ENCODE data around the gene RNF138. TPM values are rescaled to one million over a fixed set of nuclear protein-coding genes. Genes with fewer than 3 reads are reported as not detected.

RNF138 gene
- total and polyA plus RNA-seq, 2 experiments from 2014 or later = 58.0 to 89.6 TPM

DNA sequence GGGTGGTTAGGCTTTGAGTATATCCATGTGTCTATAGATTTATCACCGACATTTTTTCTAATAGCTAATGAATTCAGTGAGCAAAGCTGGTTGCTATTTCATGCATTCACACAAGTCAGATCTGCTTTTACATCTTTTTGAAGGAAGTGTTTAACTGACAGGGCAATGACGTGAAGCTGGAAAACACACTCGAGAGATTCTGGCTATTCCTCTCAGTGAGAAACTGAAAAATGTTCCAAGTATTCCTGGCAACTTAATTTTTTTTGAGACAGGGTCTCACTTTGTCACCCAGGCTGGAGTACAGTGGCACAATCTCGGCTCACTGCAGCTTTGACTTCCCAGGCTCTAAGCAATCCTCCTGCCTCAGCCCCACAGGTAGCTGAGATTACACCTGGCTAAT lies 21.2 kb downstream of the RNF138 start:
- DNase-seq (ENCODE audit: low spot score) = no peak
- no peak overlapping the region for H3K4me3 ChIP-seq
- Mint-ChIP-seq H3K9me3 (no peaks in the 10 kb centered on the region), H3K4me3 (no peak overlapping the region), H3K4me1 (no peaks in the 10 kb centered on the region), H3K36me3 (ENCODE audit: low read depth) (peaks cover 55% of the 10 kb centered on the region), H3K27me3 (ENCODE audit: insufficient read depth, low read depth, poor library complexity) (peaks cover 2% of the 10 kb centered on the region), H3K27ac (no peak overlapping the region)
- H3K4me1 ChIP-seq (ENCODE audit: insufficient read depth) = no peaks in the 10 kb centered on the region
- peaks cover 16% of the 10 kb centered on the region for H4K20me1 ChIP-seq (replicated peaks; ENCODE audit: insufficient read depth)
- no peaks in the 10 kb centered on the region for H3K9me2 ChIP-seq (ENCODE audit: insufficient read depth)
- peaks cover 91% of the 10 kb centered on the region for H3K79me2 ChIP-seq (replicated peaks; ENCODE audit: insufficient read depth)
- H3K27me3 ChIP-seq (ENCODE audit: insufficient read depth) = no peaks in the 10 kb centered on the region
- H3K4me2 ChIP-seq = no peak overlapping the region
- no peaks in the 10 kb centered on the region; the same call in 1 of the 2 replicates for H3K36me3 ChIP-seq (ENCODE audit: insufficient read depth)
- no peak overlapping the region for H2AFZ ChIP-seq
- no peak for ATAC-seq
- H3K27ac ChIP-seq (ENCODE audit: low read depth) = no peak overlapping the region
- H3F3A ChIP-seq (replicated peaks; ENCODE audit: low read depth) = no peaks in the 10 kb centered on the region; the same call in 1 of the 2 replicates
- no peak for TF ChIP-seq JUNB (IDR thresholded peaks at IDR 0.05; ENCODE audit: unreplicated experiment)
- TF ChIP-seq, protein P1, sequence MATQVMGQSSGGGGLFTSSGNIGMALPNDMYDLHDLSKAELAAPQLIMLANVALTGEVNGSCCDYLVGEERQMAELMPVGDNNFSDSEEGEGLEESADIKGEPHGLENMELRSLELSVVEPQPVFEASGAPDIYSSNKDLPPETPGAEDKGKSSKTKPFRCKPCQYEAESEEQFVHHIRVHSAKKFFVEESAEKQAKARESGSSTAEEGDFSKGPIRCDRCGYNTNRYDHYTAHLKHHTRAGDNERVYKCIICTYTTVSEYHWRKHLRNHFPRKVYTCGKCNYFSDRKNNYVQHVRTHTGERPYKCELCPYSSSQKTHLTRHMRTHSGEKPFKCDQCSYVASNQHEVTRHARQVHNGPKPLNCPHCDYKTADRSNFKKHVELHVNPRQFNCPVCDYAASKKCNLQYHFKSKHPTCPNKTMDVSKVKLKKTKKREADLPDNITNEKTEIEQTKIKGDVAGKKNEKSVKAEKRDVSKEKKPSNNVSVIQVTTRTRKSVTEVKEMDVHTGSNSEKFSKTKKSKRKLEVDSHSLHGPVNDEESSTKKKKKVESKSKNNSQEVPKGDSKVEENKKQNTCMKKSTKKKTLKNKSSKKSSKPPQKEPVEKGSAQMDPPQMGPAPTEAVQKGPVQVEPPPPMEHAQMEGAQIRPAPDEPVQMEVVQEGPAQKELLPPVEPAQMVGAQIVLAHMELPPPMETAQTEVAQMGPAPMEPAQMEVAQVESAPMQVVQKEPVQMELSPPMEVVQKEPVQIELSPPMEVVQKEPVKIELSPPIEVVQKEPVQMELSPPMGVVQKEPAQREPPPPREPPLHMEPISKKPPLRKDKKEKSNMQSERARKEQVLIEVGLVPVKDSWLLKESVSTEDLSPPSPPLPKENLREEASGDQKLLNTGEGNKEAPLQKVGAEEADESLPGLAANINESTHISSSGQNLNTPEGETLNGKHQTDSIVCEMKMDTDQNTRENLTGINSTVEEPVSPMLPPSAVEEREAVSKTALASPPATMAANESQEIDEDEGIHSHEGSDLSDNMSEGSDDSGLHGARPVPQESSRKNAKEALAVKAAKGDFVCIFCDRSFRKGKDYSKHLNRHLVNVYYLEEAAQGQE (IDR thresholded peaks at IDR 0.05; ENCODE audit: unreplicated experiment) = no peak
- TF ChIP-seq STAT1 (IDR thresholded peaks at IDR 0.05; ENCODE audit: unreplicated experiment) = no peak
- TF ChIP-seq ZNF331 (CRISPR knock-in tag; IDR thresholded peaks at IDR 0.05; ENCODE audit: low read depth) = no peak
- TF ChIP-seq, protein P2, sequence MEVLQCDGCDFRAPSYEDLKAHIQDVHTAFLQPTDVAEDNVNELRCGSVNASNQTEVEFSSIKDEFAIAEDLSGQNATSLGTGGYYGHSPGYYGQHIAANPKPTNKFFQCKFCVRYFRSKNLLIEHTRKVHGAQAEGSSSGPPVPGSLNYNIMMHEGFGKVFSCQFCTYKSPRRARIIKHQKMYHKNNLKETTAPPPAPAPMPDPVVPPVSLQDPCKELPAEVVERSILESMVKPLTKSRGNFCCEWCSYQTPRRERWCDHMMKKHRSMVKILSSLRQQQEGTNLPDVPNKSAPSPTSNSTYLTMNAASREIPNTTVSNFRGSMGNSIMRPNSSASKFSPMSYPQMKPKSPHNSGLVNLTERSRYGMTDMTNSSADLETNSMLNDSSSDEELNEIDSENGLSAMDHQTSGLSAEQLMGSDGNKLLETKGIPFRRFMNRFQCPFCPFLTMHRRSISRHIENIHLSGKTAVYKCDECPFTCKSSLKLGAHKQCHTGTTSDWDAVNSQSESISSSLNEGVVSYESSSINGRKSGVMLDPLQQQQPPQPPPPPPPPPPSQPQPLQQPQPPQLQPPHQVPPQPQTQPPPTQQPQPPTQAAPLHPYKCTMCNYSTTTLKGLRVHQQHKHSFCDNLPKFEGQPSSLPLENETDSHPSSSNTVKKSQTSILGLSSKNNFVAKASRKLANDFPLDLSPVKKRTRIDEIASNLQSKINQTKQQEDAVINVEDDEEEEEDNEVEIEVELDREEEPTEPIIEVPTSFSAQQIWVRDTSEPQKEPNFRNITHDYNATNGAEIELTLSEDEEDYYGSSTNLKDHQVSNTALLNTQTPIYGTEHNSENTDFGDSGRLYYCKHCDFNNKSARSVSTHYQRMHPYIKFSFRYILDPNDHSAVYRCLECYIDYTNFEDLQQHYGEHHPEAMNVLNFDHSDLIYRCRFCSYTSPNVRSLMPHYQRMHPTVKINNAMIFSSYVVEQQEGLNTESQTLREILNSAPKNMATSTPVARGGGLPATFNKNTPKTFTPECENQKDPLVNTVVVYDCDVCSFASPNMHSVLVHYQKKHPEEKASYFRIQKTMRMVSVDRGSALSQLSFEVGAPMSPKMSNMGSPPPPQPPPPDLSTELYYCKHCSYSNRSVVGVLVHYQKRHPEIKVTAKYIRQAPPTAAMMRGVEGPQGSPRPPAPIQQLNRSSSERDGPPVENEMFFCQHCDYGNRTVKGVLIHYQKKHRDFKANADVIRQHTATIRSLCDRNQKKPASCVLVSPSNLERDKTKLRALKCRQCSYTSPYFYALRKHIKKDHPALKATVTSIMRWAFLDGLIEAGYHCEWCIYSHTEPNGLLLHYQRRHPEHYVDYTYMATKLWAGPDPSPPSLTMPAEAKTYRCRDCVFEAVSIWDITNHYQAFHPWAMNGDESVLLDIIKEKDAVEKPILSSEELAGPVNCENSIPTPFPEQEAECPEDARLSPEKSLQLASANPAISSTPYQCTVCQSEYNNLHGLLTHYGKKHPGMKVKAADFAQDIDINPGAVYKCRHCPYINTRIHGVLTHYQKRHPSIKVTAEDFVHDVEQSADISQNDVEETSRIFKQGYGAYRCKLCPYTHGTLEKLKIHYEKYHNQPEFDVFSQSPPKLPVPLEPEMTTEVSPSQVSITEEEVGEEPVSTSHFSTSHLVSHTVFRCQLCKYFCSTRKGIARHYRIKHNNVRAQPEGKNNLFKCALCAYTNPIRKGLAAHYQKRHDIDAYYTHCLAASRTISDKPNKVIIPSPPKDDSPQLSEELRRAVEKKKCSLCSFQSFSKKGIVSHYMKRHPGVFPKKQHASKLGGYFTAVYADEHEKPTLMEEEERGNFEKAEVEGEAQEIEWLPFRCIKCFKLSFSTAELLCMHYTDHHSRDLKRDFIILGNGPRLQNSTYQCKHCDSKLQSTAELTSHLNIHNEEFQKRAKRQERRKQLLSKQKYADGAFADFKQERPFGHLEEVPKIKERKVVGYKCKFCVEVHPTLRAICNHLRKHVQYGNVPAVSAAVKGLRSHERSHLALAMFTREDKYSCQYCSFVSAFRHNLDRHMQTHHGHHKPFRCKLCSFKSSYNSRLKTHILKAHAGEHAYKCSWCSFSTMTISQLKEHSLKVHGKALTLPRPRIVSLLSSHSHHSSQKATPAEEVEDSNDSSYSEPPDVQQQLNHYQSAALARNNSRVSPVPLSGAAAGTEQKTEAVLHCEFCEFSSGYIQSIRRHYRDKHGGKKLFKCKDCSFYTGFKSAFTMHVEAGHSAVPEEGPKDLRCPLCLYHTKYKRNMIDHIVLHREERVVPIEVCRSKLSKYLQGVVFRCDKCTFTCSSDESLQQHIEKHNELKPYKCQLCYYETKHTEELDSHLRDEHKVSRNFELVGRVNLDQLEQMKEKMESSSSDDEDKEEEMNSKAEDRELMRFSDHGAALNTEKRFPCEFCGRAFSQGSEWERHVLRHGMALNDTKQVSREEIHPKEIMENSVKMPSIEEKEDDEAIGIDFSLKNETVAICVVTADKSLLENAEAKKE (CRISPR knock-in tag; IDR thresholded peaks at IDR 0.05) = no peak
- TF ChIP-seq CREB1 (CRISPR knock-in tag; IDR thresholded peaks at IDR 0.05; ENCODE audit: low read depth) = no peak
- TF ChIP-seq EZH2phosphoT487 (IDR thresholded peaks at IDR 0.05; ENCODE audit: unreplicated experiment) = no peak
- TF ChIP-seq, protein P3, sequence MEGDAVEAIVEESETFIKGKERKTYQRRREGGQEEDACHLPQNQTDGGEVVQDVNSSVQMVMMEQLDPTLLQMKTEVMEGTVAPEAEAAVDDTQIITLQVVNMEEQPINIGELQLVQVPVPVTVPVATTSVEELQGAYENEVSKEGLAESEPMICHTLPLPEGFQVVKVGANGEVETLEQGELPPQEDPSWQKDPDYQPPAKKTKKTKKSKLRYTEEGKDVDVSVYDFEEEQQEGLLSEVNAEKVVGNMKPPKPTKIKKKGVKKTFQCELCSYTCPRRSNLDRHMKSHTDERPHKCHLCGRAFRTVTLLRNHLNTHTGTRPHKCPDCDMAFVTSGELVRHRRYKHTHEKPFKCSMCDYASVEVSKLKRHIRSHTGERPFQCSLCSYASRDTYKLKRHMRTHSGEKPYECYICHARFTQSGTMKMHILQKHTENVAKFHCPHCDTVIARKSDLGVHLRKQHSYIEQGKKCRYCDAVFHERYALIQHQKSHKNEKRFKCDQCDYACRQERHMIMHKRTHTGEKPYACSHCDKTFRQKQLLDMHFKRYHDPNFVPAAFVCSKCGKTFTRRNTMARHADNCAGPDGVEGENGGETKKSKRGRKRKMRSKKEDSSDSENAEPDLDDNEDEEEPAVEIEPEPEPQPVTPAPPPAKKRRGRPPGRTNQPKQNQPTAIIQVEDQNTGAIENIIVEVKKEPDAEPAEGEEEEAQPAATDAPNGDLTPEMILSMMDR (conservative IDR thresholded peaks at IDR 0.05; ENCODE audit: low read depth in 2 of 2) = no peak
- no peak for TF ChIP-seq EZH2 (IDR thresholded peaks at IDR 0.05; ENCODE audit: low read depth, unreplicated experiment)
- no peak for TF ChIP-seq POLR2AphosphoS5 (IDR thresholded peaks at IDR 0.05; ENCODE audit: low read depth)
- TF ChIP-seq, protein P4, sequence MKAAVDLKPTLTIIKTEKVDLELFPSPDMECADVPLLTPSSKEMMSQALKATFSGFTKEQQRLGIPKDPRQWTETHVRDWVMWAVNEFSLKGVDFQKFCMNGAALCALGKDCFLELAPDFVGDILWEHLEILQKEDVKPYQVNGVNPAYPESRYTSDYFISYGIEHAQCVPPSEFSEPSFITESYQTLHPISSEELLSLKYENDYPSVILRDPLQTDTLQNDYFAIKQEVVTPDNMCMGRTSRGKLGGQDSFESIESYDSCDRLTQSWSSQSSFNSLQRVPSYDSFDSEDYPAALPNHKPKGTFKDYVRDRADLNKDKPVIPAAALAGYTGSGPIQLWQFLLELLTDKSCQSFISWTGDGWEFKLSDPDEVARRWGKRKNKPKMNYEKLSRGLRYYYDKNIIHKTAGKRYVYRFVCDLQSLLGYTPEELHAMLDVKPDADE (IDR thresholded peaks at IDR 0.05) = no peak
- TF ChIP-seq NANOG (IDR thresholded peaks at IDR 0.05; ENCODE audit: borderline replicate concordance) = no peak
- TF ChIP-seq ZNF114 (CRISPR knock-in tag; IDR thresholded peaks at IDR 0.05) = no peak

All from GM23338 (cell line).